KOPT-K1 (cell line): ENCODE measurements around the gene NRDC.

ENCODE experiments used
- H3K27ac ChIP-seq: fragments of 200-600 bp; sonication (generic); 2 replicates; pipeline ENCODE4 v1.5.1; 2016; ENCODE audit warnings: antibody characterized with exemption, mild to moderate bottlenecking, low read depth, low read length; ENCODE audit not compliant: poor library complexity, severe bottlenecking
- H3K36me3 ChIP-seq: fragments of 200-600 bp; sonication (generic); 2 replicates; pipeline ENCODE4 v1.5.1; 2017; ENCODE audit warnings: antibody characterized with exemption, mild to moderate bottlenecking, low read length, moderate library complexity; ENCODE audit not compliant: insufficient read depth
- H3K9me3 ChIP-seq: fragments of 200-600 bp; sonication (generic); 2 replicates; pipeline ENCODE4 v1.5.1; 2017; ENCODE audit warnings: antibody characterized with exemption, low read length, mild to moderate bottlenecking; ENCODE audit not compliant: insufficient read depth, poor library complexity, severe bottlenecking

NRDC gene

GRCh38 chr1:51789342-51789741 is 89.2 kb downstream of the NRDC start:
- H3K27ac ChIP-seq: no peak overlapping the region
- H3K36me3 ChIP-seq: peaks cover 100% of the 10 kb centered on the region
- no peaks in the 10 kb centered on the region for H3K9me3 ChIP-seq

GRCh38 chr1:51788938-51789337 is 89.6 kb downstream of the NRDC start:
- H3K9me3 ChIP-seq: no peaks in the 10 kb centered on the region
- H3K27ac ChIP-seq: no peak overlapping the region
- H3K36me3 ChIP-seq: peaks cover 100% of the 10 kb centered on the region

- Histone ChIP-seq H3K27ac (no peak overlapping the region), H3K9me3 (no peaks in the 10 kb centered on the region), H3K36me3 (peaks cover 72% of the 10 kb centered on the region)
Measured at GRCh38 chr1:51784997-51785421, 93.5 kb downstream of the NRDC start.

GRCh38 chr1:51780927-51781326 is 97.6 kb downstream of the NRDC start:
- Histone ChIP-seq H3K27ac (no peak overlapping the region), H3K36me3 (peaks cover 47% of the 10 kb centered on the region)

GRCh38 chr1:51776408-51776807 is 102.1 kb downstream of the NRDC start:
- peaks cover 47% of the 10 kb centered on the region for H3K36me3 ChIP-seq
- no peaks in the 10 kb centered on the region for H3K9me3 ChIP-seq
- H3K27ac ChIP-seq: no peak overlapping the region

More at GRCh38 chr1:51780927-51781326, 97.6 kb downstream of the NRDC start:
- no peaks in the 10 kb centered on the region for H3K9me3 ChIP-seq

GRCh38 chr1:51768971-51769588 is 109.4 kb downstream of the NRDC start:
- Histone ChIP-seq H3K27ac (no peak overlapping the region), H3K9me3 (no peaks in the 10 kb centered on the region), H3K36me3 (peaks cover 54% of the 10 kb centered on the region)

GRCh38 chr1:51761351-51761750 is 117.2 kb downstream of the NRDC start:
- H3K27ac ChIP-seq: no peak overlapping the region
- H3K36me3 ChIP-seq: peaks cover 4% of the 10 kb centered on the region; the same call in 1 of the 2 replicates
- H3K9me3 ChIP-seq: no peaks in the 10 kb centered on the region

GRCh38 chr1:51760872-51761271 is 117.7 kb downstream of the NRDC start:
- no peaks in the 10 kb centered on the region; the same call in 1 of the 2 replicates for H3K36me3 ChIP-seq
- no peak overlapping the region for H3K27ac ChIP-seq
- H3K9me3 ChIP-seq: no peaks in the 10 kb centered on the region

GRCh38 chr1:51758310-51758709 is 120.2 kb downstream of the NRDC start:
- no peak overlapping the region for H3K27ac ChIP-seq
- H3K9me3 ChIP-seq: no peaks in the 10 kb centered on the region
- H3K36me3 ChIP-seq: no peaks in the 10 kb centered on the region

GRCh38 chr1:51756290-51756689 is 122.2 kb downstream of the NRDC start:
- Histone ChIP-seq H3K27ac (no peak overlapping the region), H3K9me3 (peaks cover 5% of the 10 kb centered on the region), H3K36me3 (peaks cover 9% of the 10 kb centered on the region)

GRCh38 chr1:51755437-51755836 is 123.1 kb downstream of the NRDC start:
- Histone ChIP-seq H3K36me3 (peaks cover 9% of the 10 kb centered on the region), H3K27ac (no peak overlapping the region), H3K9me3 (peaks cover 5% of the 10 kb centered on the region)

- H3K9me3 ChIP-seq: peaks cover 5% of the 10 kb centered on the region
- H3K27ac ChIP-seq: no peak overlapping the region
- peaks cover 9% of the 10 kb centered on the region for H3K36me3 ChIP-seq
Measured at GRCh38 chr1:51754666-51755065, 123.9 kb downstream of the NRDC start.

GRCh38 chr1:51753969-51754368 is 124.6 kb downstream of the NRDC start:
- Histone ChIP-seq H3K27ac (no peak overlapping the region), H3K9me3 (peaks cover 5% of the 10 kb centered on the region), H3K36me3 (peaks cover 9% of the 10 kb centered on the region)

- Histone ChIP-seq H3K27ac (no peak overlapping the region), H3K36me3 (peaks cover 9% of the 10 kb centered on the region), H3K9me3 (peaks cover 5% of the 10 kb centered on the region)
Measured at GRCh38 chr1:51752073-51752948, 126.2 kb downstream of the NRDC start.

GRCh38 chr1:51750729-51751128 is 127.8 kb downstream of the NRDC start:
- Histone ChIP-seq H3K27ac (no peak overlapping the region), H3K36me3 (peaks cover 9% of the 10 kb centered on the region), H3K9me3 (peaks cover 5% of the 10 kb centered on the region)
